Measurements from ENCODE around the gene RUNDC3A.
"Not testable (repeated sequence)": the region's sequence is repeated elsewhere in the genome, so short reads cannot be mapped to it uniquely, and the experiment has no call there.

The RUNDC3A gene

DNA sequence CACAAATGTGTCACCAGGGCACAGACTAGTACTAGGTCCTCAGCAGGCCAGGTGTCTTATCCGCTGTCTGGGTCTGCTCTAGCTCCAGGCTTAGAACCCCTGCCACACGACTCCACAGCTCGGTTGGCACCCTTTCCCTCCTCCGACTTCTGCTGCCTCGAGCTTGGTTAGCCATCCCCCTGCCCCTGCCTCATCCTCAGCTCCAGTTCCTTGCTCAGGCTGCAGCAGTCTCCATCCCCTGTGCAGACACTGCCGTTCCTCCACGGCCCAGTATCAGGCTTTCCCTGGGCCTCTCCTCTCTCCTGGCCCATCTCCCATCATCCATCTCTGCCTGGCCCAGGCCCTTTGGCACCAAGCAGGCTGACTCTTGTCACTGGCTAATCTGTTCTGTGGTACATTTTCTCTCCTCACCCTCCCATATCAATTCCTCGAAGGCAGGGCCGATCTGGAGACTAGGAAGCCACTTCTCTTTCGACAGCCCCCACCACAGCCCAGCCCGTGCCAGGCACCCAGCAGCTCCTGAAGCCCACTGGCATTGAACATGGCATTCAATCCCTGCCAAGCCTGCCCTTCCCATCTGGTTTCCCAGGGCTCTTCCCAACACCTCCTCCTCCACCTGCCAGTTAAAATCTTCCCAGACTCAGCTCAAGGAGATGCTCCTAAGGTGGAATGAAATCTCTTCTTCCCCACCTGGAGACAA is 35.3 kb downstream of the RUNDC3A start:
- no peak for DNase-seq (ENCODE audit: low spot score)

DNA sequence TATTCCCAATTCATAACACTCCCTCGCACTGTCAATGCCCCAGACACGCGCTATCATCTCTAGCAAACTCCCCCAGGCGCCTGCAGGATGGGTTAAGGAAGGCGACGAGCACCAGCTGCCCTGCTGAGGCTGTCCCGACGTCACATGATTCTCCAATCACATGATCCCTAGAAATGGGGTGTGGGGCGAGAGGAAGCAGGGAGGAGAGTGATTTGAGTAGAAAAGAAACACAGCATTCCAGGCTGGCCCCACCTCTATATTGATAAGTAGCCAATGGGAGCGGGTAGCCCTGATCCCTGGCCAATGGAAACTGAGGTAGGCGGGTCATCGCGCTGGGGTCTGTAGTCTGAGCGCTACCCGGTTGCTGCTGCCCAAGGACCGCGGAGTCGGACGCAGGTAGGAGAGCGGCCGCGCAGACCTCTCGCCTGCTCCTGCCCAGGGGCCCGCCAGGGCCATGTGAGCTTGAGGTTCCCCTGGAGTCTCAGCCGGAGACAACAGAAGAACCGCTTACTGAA is 36.6 kb downstream of the RUNDC3A start, which contains the start of gene GRN:
Gene GRN (plus strand): TSS at position 364 of the 515 bp plus-strand sequence. CDS start 3,863 bp downstream, outside the sequence.
- DNase-seq (ENCODE audit: low spot score) = peak; percentile 86

DNA sequence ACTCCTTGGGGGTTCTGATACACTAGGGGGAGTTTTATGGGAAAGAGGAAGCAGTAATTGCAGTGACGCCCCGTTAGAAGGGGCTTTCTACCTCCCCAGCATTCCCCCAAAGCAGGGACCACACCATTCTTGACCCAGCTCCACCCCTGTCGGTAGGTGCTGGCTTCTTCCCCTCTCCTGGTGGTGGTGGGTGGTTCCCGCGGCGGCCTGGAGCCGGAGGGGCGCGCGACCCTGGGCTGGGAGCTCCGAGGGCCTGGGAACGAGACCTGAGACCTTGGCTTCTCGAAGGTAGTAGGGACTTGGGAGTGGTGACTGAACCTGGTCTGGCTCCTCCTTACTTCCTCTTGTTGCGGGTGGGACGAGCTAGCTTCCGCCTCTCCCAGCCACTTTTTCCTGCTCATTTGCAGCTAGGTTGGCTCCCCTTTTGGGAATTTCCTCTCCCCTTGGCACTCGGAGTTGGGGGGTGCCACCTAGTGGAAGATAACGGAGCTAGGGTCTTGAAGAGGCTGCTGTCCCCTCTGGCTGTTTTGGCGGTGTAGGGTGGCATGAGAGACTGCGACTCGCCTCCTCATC is 37.1 kb downstream of the RUNDC3A start:
- peak; percentile 57 for DNase-seq (ENCODE audit: low spot score)

GRCh38 chr17:44346064-44346844 is 37.9 kb downstream of the RUNDC3A start:
- DNase-seq (ENCODE audit: low spot score) = no peak

- not testable (repeated sequence) for DNase-seq (ENCODE audit: low spot score)
Observed at GRCh38 chr17:44347206-44348055, 39.0 kb downstream of the RUNDC3A start.

DNA sequence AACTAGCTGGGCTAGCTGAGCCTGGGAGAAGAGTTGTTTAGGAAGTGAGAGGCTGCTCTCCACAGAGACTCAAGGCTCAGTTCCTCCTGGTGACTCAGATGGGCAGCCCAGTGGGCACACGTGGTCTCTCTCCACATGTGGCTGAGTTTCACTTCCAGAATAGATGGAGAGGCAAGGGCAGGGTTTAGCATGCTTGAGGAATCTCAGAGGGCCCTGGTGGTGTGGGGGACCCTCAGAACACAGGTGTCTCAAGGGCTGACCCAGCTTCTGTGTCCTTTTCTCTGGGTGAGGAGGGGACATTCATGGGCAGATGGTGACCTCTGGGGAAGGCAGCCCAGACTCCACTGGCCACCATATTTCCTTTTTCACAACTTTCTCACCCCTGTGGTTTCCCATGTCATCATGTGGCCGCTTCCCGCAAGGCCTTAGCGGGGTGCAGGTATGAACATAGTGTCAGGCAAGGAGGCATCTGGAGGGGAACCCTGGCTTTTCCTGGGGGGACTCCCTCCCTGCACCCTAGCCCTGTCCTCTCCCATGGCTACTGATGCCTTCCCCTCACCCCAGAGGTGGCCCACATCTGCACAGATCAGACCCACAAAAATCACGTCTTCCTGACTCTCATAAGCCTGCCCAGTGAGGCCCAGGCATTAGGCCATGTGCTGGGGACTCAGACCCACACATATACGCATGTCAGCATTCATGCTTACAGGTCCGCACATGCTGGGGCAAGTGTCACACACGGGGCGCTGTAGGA is 40.0 kb downstream of the RUNDC3A start:
- no peak for DNase-seq (ENCODE audit: low spot score)

DNA sequence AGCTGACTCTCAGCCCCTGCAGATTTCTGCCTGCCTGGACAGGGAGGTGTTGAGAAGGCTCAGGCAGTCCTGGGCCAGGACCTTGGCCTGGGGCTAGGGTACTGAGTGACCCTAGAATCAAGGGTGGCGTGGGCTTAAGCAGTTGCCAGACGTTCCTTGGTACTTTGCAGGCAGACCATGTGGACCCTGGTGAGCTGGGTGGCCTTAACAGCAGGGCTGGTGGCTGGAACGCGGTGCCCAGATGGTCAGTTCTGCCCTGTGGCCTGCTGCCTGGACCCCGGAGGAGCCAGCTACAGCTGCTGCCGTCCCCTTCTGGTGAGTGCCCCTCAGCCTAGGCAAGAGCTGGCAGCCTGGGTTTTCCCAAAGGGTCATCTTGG is 40.6 kb downstream of the RUNDC3A start:
- DNase-seq (ENCODE audit: low spot score) = no peak

DNA sequence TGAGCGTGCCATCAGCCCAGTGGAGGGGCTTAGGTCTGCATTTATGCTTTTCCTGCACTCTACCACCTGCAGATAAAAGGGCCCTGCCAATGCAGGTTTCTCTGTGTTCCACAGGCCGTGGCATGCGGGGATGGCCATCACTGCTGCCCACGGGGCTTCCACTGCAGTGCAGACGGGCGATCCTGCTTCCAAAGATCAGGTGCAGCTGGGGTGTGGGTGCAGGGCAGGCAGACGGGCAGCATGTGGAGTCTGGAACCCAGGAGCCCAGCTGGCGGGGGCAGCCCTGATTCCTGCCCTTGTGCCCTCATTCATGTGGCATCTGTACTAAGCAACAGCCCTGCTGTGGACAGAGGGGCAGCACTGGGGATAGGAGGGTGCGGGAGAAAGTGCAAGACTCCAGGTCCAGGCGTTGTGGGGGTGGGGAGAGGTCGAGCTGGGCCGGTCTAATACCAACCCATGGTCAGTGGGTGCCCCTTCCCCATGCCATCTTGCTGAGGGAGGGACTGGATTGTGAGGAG is 41.2 kb downstream of the RUNDC3A start:
- no peak for DNase-seq (ENCODE audit: low spot score)

DNA sequence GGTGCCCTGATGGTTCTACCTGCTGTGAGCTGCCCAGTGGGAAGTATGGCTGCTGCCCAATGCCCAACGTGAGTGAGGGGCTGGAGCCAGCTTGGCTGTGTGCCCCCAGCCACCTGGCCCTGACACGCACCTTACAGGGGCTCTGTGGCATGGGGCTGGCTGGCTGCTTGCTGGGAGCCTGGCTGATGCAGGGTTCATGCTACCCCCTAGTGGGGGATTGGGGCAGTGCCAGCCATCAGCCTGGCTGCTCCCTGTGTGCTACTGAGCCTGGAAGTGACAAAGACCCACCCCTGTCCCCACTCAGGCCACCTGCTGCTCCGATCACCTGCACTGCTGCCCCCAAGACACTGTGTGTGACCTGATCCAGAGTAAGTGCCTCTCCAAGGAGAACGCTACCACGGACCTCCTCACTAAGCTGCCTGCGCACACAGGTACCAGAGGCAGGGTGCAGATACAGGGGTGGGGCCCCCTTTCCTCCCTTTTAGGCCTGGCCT is 42.4 kb downstream of the RUNDC3A start:
- peak; percentile 81 for DNase-seq (ENCODE audit: low spot score)

DNA sequence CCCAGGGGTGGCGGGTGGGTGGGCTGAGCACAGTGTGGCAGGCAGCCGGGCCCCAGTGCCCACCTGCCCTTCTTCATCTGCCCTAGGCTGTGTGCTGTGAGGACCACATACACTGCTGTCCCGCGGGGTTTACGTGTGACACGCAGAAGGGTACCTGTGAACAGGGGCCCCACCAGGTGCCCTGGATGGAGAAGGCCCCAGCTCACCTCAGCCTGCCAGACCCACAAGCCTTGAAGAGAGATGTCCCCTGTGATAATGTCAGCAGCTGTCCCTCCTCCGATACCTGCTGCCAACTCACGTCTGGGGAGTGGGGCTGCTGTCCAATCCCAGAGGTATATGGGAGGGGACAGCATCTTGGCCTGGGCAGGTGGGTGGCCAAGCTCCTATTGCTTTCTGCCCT is 43.1 kb downstream of the RUNDC3A start:
- no peak for DNase-seq (ENCODE audit: low spot score)

- DNase-seq (ENCODE audit: low spot score) = no peak
Observed at GRCh38 chr17:44351961-44352827, 43.8 kb downstream of the RUNDC3A start.

DNA sequence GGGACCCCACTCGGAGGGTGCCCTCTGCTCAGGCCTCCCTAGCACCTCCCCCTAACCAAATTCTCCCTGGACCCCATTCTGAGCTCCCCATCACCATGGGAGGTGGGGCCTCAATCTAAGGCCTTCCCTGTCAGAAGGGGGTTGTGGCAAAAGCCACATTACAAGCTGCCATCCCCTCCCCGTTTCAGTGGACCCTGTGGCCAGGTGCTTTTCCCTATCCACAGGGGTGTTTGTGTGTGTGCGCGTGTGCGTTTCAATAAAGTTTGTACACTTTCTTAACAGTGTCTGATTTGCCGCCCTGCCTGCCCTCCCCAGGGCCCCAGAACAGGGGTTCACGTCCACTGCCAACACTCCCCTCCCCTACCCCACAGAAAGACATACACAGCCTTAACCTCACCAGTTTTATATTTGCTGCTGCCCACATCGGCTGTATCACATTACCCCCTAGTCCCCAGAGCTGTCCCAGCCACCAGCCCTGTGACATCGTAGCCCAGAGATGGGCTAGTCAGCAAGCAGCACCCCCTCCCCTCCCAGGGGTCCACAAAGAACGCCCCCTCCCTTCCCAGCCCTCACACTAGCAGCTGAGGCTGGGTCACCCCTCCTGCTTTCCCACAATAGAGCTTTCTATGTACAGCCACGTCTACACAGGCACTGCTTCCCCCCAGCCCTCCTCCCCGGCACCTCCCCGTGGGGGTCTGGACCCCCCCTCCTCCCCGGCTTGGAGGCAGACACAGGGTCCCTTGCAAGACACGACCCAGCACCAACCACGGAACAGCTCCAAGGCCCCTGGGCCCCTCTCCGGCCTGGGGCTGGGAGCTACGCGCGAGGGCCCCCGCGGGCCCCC is 44.6 kb downstream of the RUNDC3A start:
- DNase-seq (ENCODE audit: low spot score) = no peak

- no peak for DNase-seq (ENCODE audit: low spot score)
Observed at GRCh38 chr17:44353672-44354331, 45.4 kb downstream of the RUNDC3A start.

DNA sequence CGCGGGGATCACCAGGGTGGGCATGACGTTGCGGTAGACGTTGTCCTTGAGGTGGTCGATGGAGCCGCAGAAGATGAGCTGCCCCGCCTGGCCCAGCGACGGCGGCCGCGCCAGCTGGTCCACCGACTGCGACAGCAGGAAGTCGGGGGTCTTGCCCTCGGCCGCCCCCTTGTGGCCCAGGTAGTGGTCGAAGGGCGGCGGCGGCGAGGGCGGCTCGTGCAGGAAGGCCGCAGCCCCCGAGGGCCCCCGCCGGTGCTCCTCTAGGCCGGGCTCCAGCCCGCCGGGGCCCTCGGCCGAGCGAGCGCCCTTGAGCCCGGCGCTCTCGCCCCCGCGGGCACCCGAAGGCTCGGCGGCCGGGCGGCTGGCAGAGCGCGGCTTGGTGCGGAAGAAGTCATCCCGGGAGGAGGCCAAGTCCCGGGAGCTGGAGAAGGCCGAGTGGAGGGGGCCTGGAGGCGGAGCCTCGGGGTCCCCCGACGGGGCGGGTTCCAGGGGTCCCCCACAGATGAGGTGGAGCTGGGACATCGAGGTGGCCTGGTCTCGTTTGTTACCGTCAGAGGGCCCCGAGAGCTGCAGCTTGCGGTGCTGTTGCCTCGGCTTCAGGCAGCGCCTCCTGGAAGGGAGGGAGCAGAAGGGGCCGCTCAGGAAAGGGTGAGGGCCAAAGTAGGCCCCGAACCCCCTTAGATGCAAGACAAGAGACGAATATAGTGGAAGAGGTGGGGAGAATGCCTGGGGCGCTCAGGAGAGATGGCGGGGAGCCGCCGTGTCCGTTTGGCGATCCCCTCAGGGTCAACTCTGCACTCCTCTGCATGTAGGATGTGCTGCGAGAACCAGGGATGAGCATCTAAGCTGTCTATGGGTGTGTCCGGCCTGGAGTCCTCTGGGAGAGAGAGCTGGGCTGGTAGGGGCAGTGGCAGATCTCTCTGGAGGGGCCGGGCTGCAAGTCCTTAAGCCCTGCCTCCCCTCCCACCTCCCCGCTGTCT is 46.5 kb downstream of the RUNDC3A start:
- DNase-seq (ENCODE audit: low spot score) = peak; percentile 30

GRCh38 chr17:44355642-44356099 is 47.3 kb downstream of the RUNDC3A start:
- DNase-seq (ENCODE audit: low spot score) = no peak

GRCh38 chr17:44356241-44356640 is 47.8 kb downstream of the RUNDC3A start:
- DNase-seq (ENCODE audit: low spot score) = no peak

- DNase-seq (ENCODE audit: low spot score) = no peak
Observed at GRCh38 chr17:44358066-44358465, 49.7 kb downstream of the RUNDC3A start.

All from hematopoietic multipotent progenitor cell treated with erythropoietin and hydrocortisone succinate and interleukin-3 and kit ligand, for 15 days (in vitro differentiated cells).